Mononuclear cell (primary cell): ENCODE measurements around the gene GLS. TPM values are rescaled to one million over a fixed set of nuclear protein-coding genes. Genes with fewer than 3 reads are reported as not detected.
"Not testable (repeated sequence)": the region's sequence is repeated elsewhere in the genome, so short reads cannot be mapped to it uniquely, and the experiment has no call there.

Experiments
- H3K27me3 ChIP-seq: 2 replicates; pipeline ENCODE4 v1.6.0; 2011; ENCODE audit warnings: low read length, control low read depth; ENCODE audit not compliant: insufficient read depth
- H3K4me1 ChIP-seq: 2 replicates; pipeline ENCODE4 v1.5.1; 2011; ENCODE audit warnings: mild to moderate bottlenecking, low read length, control low read depth; ENCODE audit not compliant: insufficient read depth
- H3K4me3 ChIP-seq: 2 replicates; pipeline ENCODE4 v1.5.1; 2011; ENCODE audit warnings: mild to moderate bottlenecking, low read length, moderate library complexity
- H3K9me3 ChIP-seq: 2 replicates; pipeline ENCODE4 v1.5.1; 2011; ENCODE audit warnings: low read depth, mild to moderate bottlenecking, control low read depth, low read length
- total RNA-seq: library from RNA; depleted of rRNA; stranded (reverse); fragments of >200 nt; gene quantifications from one replicate; pipeline ENCODE4 v1.2.3, GENCODE V29; 2012

Gene GLS
- total RNA-seq, 1 donor: 256 TPM

GRCh38 chr2:190990132-190990531 is 109.5 kb downstream of the GLS start:
- H3K4me1 ChIP-seq: peaks cover 3% of the 10 kb centered on the region
- H3K27me3 ChIP-seq: no peaks in the 10 kb centered on the region
- H3K9me3 ChIP-seq: no peaks in the 10 kb centered on the region

GRCh38 chr2:190993292-190993643 is 112.6 kb downstream of the GLS start:
- H3K27me3 ChIP-seq: no peaks in the 10 kb centered on the region
- H3K9me3 ChIP-seq: no peaks in the 10 kb centered on the region
- H3K4me1 ChIP-seq: peaks cover 7% of the 10 kb centered on the region
- H3K4me3 ChIP-seq: no peak overlapping the region

More at GRCh38 chr2:190990132-190990531, 109.5 kb downstream of the GLS start:
- H3K4me3 ChIP-seq: no peak overlapping the region

- no peaks in the 10 kb centered on the region for H3K27me3 ChIP-seq
- H3K4me3 ChIP-seq: no peak overlapping the region
- no peaks in the 10 kb centered on the region for H3K9me3 ChIP-seq
- peaks cover 7% of the 10 kb centered on the region for H3K4me1 ChIP-seq
These were observed 113.5 kb downstream of the GLS start for GRCh38 chr2:190994148-190994547.

- not testable (repeated sequence) for H3K4me3 ChIP-seq, H3K9me3 ChIP-seq, H3K27me3 ChIP-seq, H3K4me1 ChIP-seq
These were observed 114.7 kb downstream of the GLS start for GRCh38 chr2:190995315-190995714.

- no peak overlapping the region for H3K4me3 ChIP-seq
- no peaks in the 10 kb centered on the region for H3K9me3 ChIP-seq
- no peaks in the 10 kb centered on the region for H3K27me3 ChIP-seq
- peaks cover 7% of the 10 kb centered on the region for H3K4me1 ChIP-seq
These were observed 115.8 kb downstream of the GLS start for GRCh38 chr2:190996338-190996946.

- H3K4me3 ChIP-seq: no peak overlapping the region
- H3K9me3 ChIP-seq: no peaks in the 10 kb centered on the region
These were observed 116.3 kb downstream of the GLS start for GRCh38 chr2:190996947-190997346.

GRCh38 chr2:190997526-190998113 is 117.0 kb downstream of the GLS start:
- H3K4me3 ChIP-seq: no peak overlapping the region
- peaks cover 7% of the 10 kb centered on the region for H3K4me1 ChIP-seq
- no peaks in the 10 kb centered on the region for H3K27me3 ChIP-seq
- no peaks in the 10 kb centered on the region for H3K9me3 ChIP-seq

More at GRCh38 chr2:190996947-190997346, 116.3 kb downstream of the GLS start:
- no peaks in the 10 kb centered on the region for H3K27me3 ChIP-seq
- peaks cover 7% of the 10 kb centered on the region for H3K4me1 ChIP-seq

- Histone ChIP-seq H3K4me3 (no peak overlapping the region), H3K27me3 (no peaks in the 10 kb centered on the region), H3K4me1 (peaks cover 7% of the 10 kb centered on the region), H3K9me3 (no peaks in the 10 kb centered on the region)
These were observed 118.4 kb downstream of the GLS start for GRCh38 chr2:190999058-190999457.

GRCh38 chr2:190999949-191000665 is 119.5 kb downstream of the GLS start:
- Histone ChIP-seq H3K27me3 (no peaks in the 10 kb centered on the region), H3K4me1 (peaks cover 7% of the 10 kb centered on the region), H3K4me3 (no peak overlapping the region), H3K9me3 (no peaks in the 10 kb centered on the region)

GRCh38 chr2:191001032-191001431 is 120.4 kb downstream of the GLS start:
- Histone ChIP-seq H3K4me3 (no peak overlapping the region), H3K9me3 (no peaks in the 10 kb centered on the region), H3K4me1 (peaks cover 11% of the 10 kb centered on the region), H3K27me3 (no peaks in the 10 kb centered on the region)

GRCh38 chr2:191001624-191002023 is 121.0 kb downstream of the GLS start:
- H3K4me1 ChIP-seq: peaks cover 17% of the 10 kb centered on the region
- H3K4me3 ChIP-seq: no peak overlapping the region
- no peaks in the 10 kb centered on the region for H3K27me3 ChIP-seq
- H3K9me3 ChIP-seq: no peaks in the 10 kb centered on the region

- no peaks in the 10 kb centered on the region for H3K27me3 ChIP-seq
- no peak overlapping the region for H3K4me3 ChIP-seq
- no peaks in the 10 kb centered on the region for H3K9me3 ChIP-seq
- peaks cover 17% of the 10 kb centered on the region for H3K4me1 ChIP-seq
These were observed 123.0 kb downstream of the GLS start for GRCh38 chr2:191003405-191004309.

GRCh38 chr2:191006297-191006696 is 125.7 kb downstream of the GLS start:
- peaks cover 27% of the 10 kb centered on the region for H3K4me1 ChIP-seq
- no peaks in the 10 kb centered on the region for H3K27me3 ChIP-seq
- H3K4me3 ChIP-seq: no peak overlapping the region
- no peaks in the 10 kb centered on the region for H3K9me3 ChIP-seq

- H3K4me3 ChIP-seq: no peak overlapping the region
These were observed 126.6 kb downstream of the GLS start for GRCh38 chr2:191006997-191007783.

More at GRCh38 chr2:191006997-191007783, 126.6 kb downstream of the GLS start:
- H3K4me1 ChIP-seq: peaks cover 36% of the 10 kb centered on the region
- no peaks in the 10 kb centered on the region for H3K9me3 ChIP-seq
- H3K27me3 ChIP-seq: no peaks in the 10 kb centered on the region
